PC-9 (cell line): ENCODE results near the gene PLET1. TPM values are rescaled to one million over a fixed set of nuclear protein-coding genes. Genes with fewer than 3 reads are reported as not detected.

Source experiments
- BruUV-seq: library from RNA; stranded (reverse); fragments of 400-500 nt; replicated peaks from 2 replicates; lab custom pipeline; 2021; lab: Mats Ljungman, UMichigan
- CTCF ChIA-PET: fragments of 300-600 bp; sonication (Branson Sonifier 250); formaldehyde crosslinking; loops from one replicate; lab custom pipeline; 2022; ENCODE audit warnings: antibody characterized with exemption; lab: Charles Lee
- POLR2A ChIA-PET: fragments of 300-600 bp; sonication (Branson Sonifier 250); formaldehyde crosslinking; loops from one replicate; lab custom pipeline; 2022; ENCODE audit warnings: antibody characterized with exemption; ENCODE audit not compliant: unreplicated experiment; lab: Charles Lee
- DNase-seq, 2 experiments: peaks; one replicate each; pipeline versions ENCODE4 v3.0.0 to v3.0.0-alpha.2; 2015 to 2022; ENCODE audit warnings: mixed read lengths in 1 of 2
- H2AFZ ChIP-seq: fragments of 200-600 bp; sonication (generic); 2 replicates; pipeline ENCODE4 v1.8.1; 2017; ENCODE audit warnings: antibody characterized with exemption
- H3F3A ChIP-seq: fragments of 200-600 bp; sonication (generic); 2 replicates; pipeline ENCODE4 v1.8.1; 2017; ENCODE audit warnings: antibody characterized with exemption, mild to moderate bottlenecking, low read depth; ENCODE audit not compliant: insufficient read depth
- H3K27ac ChIP-seq: fragments of 200-600 bp; sonication (generic); 2 replicates; pipeline ENCODE4 v1.6.1; 2016; ENCODE audit warnings: mixed run types
- H3K27me3 ChIP-seq: fragments of 200-600 bp; sonication (generic); 2 replicates; pipeline ENCODE4 v1.6.1; 2016; ENCODE audit warnings: low read depth, mixed run types; ENCODE audit not compliant: insufficient read depth
- H3K36me3 ChIP-seq: fragments of 200-600 bp; sonication (generic); 2 replicates; pipeline ENCODE4 v1.6.1; 2016; ENCODE audit warnings: low read depth, mixed run types
- H3K4me1 ChIP-seq: fragments of 200-600 bp; sonication (generic); replicated peaks from 2 replicates; pipeline ENCODE4 v1.6.1; 2016; ENCODE audit warnings: mixed run types; ENCODE audit not compliant: insufficient read depth
- H3K4me2 ChIP-seq: fragments of 200-600 bp; sonication (generic); 2 replicates; pipeline ENCODE4 v1.6.1; 2017; ENCODE audit warnings: mixed run types
- H3K4me3 ChIP-seq: fragments of 200-600 bp; sonication (generic); 2 replicates; pipeline ENCODE4 v1.6.1; 2016; ENCODE audit warnings: mixed run types
- H3K79me2 ChIP-seq: fragments of 200-600 bp; sonication (generic); 2 replicates; pipeline ENCODE4 v1.6.1; 2017; ENCODE audit warnings: low read depth, mixed run types
- H3K9me2 ChIP-seq: fragments of 200-600 bp; sonication (generic); 2 replicates; pipeline ENCODE4 v1.8.1; 2017; ENCODE audit warnings: mild to moderate bottlenecking; ENCODE audit not compliant: insufficient read depth
- H3K9me3 ChIP-seq: fragments of 200-600 bp; sonication (generic); 2 replicates; pipeline ENCODE4 v1.8.1; 2016; ENCODE audit warnings: low read depth; ENCODE audit not compliant: insufficient read depth
- H4K20me1 ChIP-seq: fragments of 200-600 bp; sonication (generic); 2 replicates; pipeline ENCODE4 v1.8.1; 2017; ENCODE audit not compliant: insufficient read depth
- EZH2 ChIP-seq: fragments of 200-600 bp; sonication (generic); IDR thresholded peaks from 2 replicates; pipeline ENCODE4 v1.8.0; 2017; ENCODE audit warnings: antibody characterized with exemption, low read depth
- intact Hi-C: fragments of 100-400 bp; cut with micrococcal nuclease; formaldehyde crosslinking; loops from one replicate; pipeline ENCODE4 v1.10.0; 2022; ENCODE audit not compliant: unreplicated experiment
- total RNA-seq: library from RNA; stranded (reverse); gene quantifications from 2 replicates; pipeline ENCODE4 v1.2.3, GENCODE V29; 2021
- TF ChIP-seq, protein P1 (sequence below): fragments of 200-600 bp; sonication (generic); conservative IDR thresholded peaks from 2 replicates; pipeline ENCODE4 v1.6.1; 2017; ENCODE audit warnings: mixed run types, antibody characterized with exemption, mild to moderate bottlenecking, moderate library complexity

Gene PLET1
- total RNA-seq, 1 experiment from 2014 or later: not detected

DNA sequence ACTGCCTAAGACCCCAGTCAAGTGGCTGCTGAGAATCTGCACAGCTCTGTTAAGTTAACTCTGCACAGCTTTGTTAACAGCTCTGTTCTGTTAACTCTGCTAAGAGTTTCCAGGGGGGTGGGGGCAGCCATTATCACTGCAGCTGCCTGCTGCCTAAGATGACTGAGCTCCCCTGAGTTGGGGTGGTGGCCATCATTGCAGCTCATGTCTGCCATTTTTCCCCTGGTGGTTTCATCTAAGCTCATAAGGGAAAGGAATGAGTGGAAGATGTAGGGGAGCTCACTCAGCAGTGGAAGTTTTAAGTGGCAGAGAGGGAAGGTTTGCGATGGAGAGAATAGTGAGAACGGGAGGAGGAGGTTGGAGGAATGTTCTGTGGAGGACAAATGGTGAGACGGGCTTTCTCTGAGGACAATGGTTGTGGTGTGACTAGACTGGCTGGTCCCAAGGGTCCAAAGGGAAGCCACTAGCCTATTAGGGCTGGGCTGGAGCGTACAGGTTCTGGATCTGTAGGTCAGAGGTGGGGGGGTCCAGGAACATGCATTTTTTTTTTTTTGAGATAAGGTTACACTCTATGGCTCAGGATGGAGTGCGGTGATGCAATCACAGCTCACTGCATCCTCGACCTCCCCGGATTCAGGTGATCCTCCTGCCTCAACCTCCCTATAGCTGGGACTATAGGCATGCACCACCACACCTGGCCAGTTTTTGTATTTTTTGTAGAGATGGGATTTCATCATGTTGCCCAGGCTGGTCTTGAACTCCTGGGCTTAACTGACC lies 13.5 kb upstream of the PLET1 start:
- Histone ChIP-seq H3K79me2 (no peaks in the 10 kb centered on the region), H3K9me3 (no peaks in the 10 kb centered on the region), H3K27me3 (no peaks in the 10 kb centered on the region), H3K4me3 (no peak overlapping the region), H4K20me1 (no peaks in the 10 kb centered on the region), H2AFZ (no peak overlapping the region), H3F3A (no peaks in the 10 kb centered on the region), H3K27ac (no peak overlapping the region), H3K4me1 (peaks cover 11% of the 10 kb centered on the region), H3K36me3 (no peaks in the 10 kb centered on the region), H3K4me2 (no peak overlapping the region), H3K9me2 (no peaks in the 10 kb centered on the region)
- intact Hi-C loops: no loop called here
- no peak for DNase-seq
- no TSS peak for BruUV-seq
- TF ChIP-seq EZH2: no peak
- TF ChIP-seq, protein P1, sequence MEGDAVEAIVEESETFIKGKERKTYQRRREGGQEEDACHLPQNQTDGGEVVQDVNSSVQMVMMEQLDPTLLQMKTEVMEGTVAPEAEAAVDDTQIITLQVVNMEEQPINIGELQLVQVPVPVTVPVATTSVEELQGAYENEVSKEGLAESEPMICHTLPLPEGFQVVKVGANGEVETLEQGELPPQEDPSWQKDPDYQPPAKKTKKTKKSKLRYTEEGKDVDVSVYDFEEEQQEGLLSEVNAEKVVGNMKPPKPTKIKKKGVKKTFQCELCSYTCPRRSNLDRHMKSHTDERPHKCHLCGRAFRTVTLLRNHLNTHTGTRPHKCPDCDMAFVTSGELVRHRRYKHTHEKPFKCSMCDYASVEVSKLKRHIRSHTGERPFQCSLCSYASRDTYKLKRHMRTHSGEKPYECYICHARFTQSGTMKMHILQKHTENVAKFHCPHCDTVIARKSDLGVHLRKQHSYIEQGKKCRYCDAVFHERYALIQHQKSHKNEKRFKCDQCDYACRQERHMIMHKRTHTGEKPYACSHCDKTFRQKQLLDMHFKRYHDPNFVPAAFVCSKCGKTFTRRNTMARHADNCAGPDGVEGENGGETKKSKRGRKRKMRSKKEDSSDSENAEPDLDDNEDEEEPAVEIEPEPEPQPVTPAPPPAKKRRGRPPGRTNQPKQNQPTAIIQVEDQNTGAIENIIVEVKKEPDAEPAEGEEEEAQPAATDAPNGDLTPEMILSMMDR: no peak
- ChIA-PET CTCF (no interaction called here), POLR2A (no interaction called here)

DNA sequence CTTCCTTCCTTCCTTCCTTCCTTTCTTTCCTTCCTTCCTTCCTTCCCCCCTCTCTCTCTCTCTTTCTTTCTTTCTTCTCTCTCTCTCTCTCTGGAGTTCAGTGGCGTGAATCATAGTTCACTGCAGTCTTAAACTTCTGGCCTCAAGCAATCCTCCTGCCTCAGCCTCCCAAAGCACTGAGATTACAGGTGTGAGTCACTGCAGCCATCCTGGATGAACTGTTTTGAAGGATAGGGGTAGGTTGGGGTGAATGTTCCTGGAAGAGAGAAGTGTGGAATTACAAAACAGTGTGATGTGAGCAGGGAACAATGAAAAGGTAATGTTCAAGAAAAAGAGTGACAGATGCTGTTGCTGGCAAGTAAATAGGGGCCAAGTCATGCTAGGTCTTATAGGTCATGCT lies 12.4 kb upstream of the PLET1 start:
- H3K9me2 ChIP-seq: no peaks in the 10 kb centered on the region
- no peaks in the 10 kb centered on the region for H3K36me3 ChIP-seq
- TF ChIP-seq, protein P1: no peak
- TF ChIP-seq EZH2: no peak
- no peak overlapping the region for H3K4me3 ChIP-seq
- no peaks in the 10 kb centered on the region for H3K9me3 ChIP-seq
- BruUV-seq: no TSS peak
- H3K4me1 ChIP-seq: peaks cover 6% of the 10 kb centered on the region
- POLR2A ChIA-PET: no interaction called here
- CTCF ChIA-PET: interaction anchor here (0.6 kb wide), 1 partner anchor 7 kb away, joined by 12 read pairs; no protein-coding TSS in a partner anchor
- H4K20me1 ChIP-seq: no peaks in the 10 kb centered on the region
- H2AFZ ChIP-seq: no peak overlapping the region
- intact Hi-C loops: no loop called here
- no peak overlapping the region for H3K4me2 ChIP-seq
- H3F3A ChIP-seq: no peaks in the 10 kb centered on the region
- H3K27me3 ChIP-seq: no peaks in the 10 kb centered on the region
- H3K27ac ChIP-seq: no peak overlapping the region
- no peak for DNase-seq
- no peaks in the 10 kb centered on the region for H3K79me2 ChIP-seq

DNA sequence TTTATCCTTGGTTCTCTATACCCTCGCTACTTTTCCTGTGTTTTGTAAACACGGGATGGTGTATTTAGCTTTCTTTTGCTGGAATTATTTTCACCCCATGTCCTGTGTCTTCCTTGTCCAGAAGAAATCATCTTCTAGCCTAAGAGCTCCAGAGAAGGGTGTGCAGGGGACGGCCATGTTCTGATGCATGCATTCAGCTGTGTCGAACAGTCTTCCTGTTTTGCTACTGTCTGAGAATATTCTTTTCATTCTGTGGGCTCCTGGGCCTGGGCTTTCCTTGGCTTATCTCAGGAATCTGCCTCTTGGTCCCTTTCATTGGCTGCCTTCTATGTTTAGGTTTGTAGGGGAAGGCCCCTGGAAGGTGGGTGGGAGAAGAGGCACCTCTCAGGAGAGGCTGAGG lies 10.6 kb upstream of the PLET1 start:
- Histone ChIP-seq H3K4me2 (peak overlapping the region; percentile 71), H4K20me1 (no peaks in the 10 kb centered on the region), H3K36me3 (no peaks in the 10 kb centered on the region), H3K4me3 (0 out of 2 replicates have a peak overlapping the region, but pooled peaks have one; percentile 47), H3K27ac (no peak overlapping the region), H2AFZ (no peak overlapping the region; the same call in 1 of the 2 replicates), H3F3A (no peaks in the 10 kb centered on the region), H3K9me2 (no peaks in the 10 kb centered on the region), H3K27me3 (no peaks in the 10 kb centered on the region), H3K9me3 (no peaks in the 10 kb centered on the region), H3K4me1 (no peaks in the 10 kb centered on the region), H3K79me2 (no peaks in the 10 kb centered on the region)
- TF ChIP-seq, protein P1: no peak
- no peak for TF ChIP-seq EZH2
- CTCF ChIA-PET: interaction anchor here (0.7 kb wide), 1 partner anchor 52 kb away, joined by 5 read pairs; no protein-coding TSS in a partner anchor
- no TSS peak for BruUV-seq
- DNase-seq: no peak
- intact Hi-C loops: no loop called here
- POLR2A ChIA-PET: interaction anchor here (0.6 to 0.7 kb wide), 2 partner anchors 18 to 345 kb away, joined by 3 read pairs; no protein-coding TSS in a partner anchor
